Activated CD8-positive, alpha-beta memory T cell treated with anti-CD3 and anti-CD28 coated beads, Interleukin-2, amount 10 ng/mL, durations not matched to agents 7 days and 5 days (primary cell): ENCODE measurements around the gene COL24A1. TPM values are rescaled to one million over a fixed set of nuclear protein-coding genes. Genes with fewer than 3 reads are reported as not detected.

Experiments
- ATAC-seq: fragments of 150-1000 bp; cut with Tn5 transposase; one replicate; pipeline ENCODE4 v1.10.0; 2021; ENCODE audit warnings: moderate library complexity
- CTCF ChIA-PET: fragments of 350-600 bp; sonication (Branson Sonifier 250); formaldehyde crosslinking; loops from one replicate; lab custom pipeline; 2021; ENCODE audit warnings: antibody characterized with exemption; lab: Charles Lee
- DNase-seq: peaks from one replicate; pipeline ENCODE4 v3.0.0-alpha.2; 2020
- H3K27ac Mint-ChIP-seq: one replicate; pipeline ENCODE4 v1.8.0; 2021; ENCODE audit warnings: mild to moderate bottlenecking, mixed read lengths
- H3K27me3 Mint-ChIP-seq: one replicate; pipeline ENCODE4 v1.8.0; 2021; ENCODE audit warnings: mixed read lengths
- H3K36me3 Mint-ChIP-seq: one replicate; pipeline ENCODE4 v1.8.0; 2021; ENCODE audit warnings: mild to moderate bottlenecking, mixed read lengths
- H3K4me1 Mint-ChIP-seq: one replicate; pipeline ENCODE4 v1.8.0; 2021; ENCODE audit warnings: mixed read lengths
- H3K4me3 Mint-ChIP-seq: one replicate; pipeline ENCODE4 v1.8.0; 2021; ENCODE audit warnings: mild to moderate bottlenecking, moderate library complexity, mixed read lengths
- H3K9me3 Mint-ChIP-seq: one replicate; pipeline ENCODE4 v1.8.0; 2022; ENCODE audit warnings: low read depth, mixed read lengths
- total RNA-seq, 2 experiments: library from RNA; stranded (reverse); gene quantifications; one replicate each; pipeline ENCODE4 v1.2.3, GENCODE V29; 2021

Gene COL24A1
- total RNA-seq, 2 experiments from 2014 or later: not detected

DNA sequence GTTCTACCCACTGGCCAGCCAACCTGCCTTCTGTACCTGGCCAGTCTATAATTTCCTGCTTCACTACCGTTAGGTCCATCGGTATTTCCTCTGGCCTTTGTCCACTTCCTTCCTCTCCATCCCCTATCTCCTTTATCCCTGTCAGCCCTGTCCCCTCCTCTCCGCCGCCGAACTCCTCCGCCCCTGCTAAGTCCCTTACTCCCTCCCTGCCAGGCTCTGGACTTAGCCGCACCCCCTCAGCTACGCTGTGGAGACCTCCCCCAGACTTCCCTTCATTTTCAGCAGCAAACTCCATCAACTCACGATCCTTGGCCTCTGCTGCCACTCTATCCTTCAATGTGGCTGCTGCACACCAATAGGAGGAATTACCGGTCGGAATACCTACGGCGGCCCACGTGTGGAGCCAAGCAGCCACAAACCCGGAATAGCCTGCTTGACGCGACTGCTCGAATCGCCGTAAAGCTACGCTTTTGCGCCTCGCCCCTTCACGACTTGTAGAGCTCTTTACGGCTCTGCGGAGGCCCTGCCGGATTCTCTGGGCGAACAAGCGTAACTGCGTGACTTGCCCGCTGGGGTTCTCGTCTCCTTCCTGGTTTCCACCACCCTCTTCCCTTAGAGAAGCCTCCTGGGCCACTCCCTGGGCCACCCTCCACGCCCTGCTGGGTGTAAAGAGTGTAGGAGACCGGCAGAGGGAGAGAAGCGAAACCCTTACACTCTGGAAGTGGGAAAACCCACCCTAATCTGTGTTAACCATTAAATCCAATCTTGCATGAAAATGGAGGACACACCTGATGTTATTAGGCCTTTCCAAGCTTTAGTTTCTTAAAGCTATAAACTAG lies 448.4 kb downstream of the COL24A1 start, which contains the start of gene ZNHIT6:
Gene ZNHIT6, minus strand, starts transcription at position 444 of the 839 bp plus-strand sequence. Its CDS starts 149 bp downstream, at position 295.
- peak; percentile 93 for ATAC-seq
- H3K9me3 Mint-ChIP-seq: no peaks in the 10 kb centered on the region

DNA sequence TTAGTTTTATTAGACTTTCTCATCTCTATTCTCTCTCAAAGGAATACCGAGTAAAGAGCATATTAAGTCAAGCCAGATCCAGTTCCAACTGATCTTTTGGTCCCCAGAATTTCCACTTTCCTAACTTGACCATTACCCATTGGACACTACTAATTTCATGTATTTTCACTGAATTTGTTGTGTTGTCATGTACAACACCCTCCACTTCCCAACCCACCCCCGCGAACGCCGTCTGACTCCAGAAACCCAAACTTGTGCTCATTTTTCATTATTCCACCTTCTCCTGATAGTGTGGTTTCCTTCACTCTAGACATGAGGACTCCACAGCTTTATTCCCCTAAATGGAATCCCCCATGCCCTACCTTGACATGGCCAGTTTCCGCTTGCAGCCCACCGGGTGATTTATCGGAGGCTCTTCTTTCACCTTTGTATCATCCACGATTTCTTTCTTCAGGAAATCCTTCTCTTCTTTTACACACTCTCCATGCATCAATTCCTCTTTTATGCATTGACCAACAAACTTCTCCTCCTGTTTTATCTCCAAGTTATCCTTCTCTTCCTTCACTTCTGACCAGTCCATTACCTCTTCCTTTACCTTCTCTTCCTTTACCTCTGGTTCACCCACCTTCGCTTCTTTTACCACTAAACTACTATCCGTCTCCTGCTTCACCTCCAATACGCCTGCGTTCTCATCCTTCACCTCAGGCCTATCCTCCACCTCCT lies 449.1 kb downstream of the COL24A1 start:
- CTCF ChIA-PET: interaction anchor here (1.3 kb wide), 1 partner anchor 15 kb away, joined by 6 read pairs; no protein-coding TSS in a partner anchor
- Mint-ChIP-seq H3K4me1 (peaks cover 24% of the 10 kb centered on the region), H3K9me3 (no peaks in the 10 kb centered on the region), H3K36me3 (peaks cover 29% of the 10 kb centered on the region), H3K27ac (no peak overlapping the region), H3K4me3 (no peak overlapping the region), H3K27me3 (no peaks in the 10 kb centered on the region)
- no peak for DNase-seq
- ATAC-seq: no peak

More for the DNA sequence above, 448.4 kb downstream of the COL24A1 start, which contains the start of gene ZNHIT6:
- H3K4me1 Mint-ChIP-seq: peaks cover 21% of the 10 kb centered on the region
- peaks cover 27% of the 10 kb centered on the region for H3K36me3 Mint-ChIP-seq
- no peaks in the 10 kb centered on the region for H3K27me3 Mint-ChIP-seq
- no peak within 1 kb of the TSS for H3K4me3 Mint-ChIP-seq
- peak; percentile 94 for DNase-seq
- CTCF ChIA-PET: interaction anchor here (0.6 to 1.3 kb wide), 6 partner anchors 9 to 1016 kb away, joined by 3 to 6 read pairs (median 4); no protein-coding TSS in a partner anchor
- no peak within 1 kb of the TSS for H3K27ac Mint-ChIP-seq

DNA sequence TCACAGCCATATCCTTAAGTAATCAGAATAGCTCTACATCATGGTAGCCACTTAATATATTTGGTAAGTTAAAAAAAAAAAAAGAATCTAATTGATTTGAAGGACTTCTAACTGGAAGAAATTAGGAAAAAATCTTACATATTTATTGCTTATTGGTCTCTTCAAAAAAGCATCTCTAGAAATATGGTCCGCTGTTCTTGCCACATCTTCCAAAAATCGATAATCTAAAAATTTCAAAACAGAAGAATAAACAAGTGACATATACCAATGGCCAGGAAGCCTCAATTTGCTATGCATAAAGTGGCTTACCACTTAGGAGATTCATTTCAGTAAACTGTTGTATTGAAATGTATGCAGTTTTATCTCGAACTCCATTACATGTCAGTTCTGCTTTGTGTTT lies 450.6 kb downstream of the COL24A1 start:
- Mint-ChIP-seq H3K36me3 (peaks cover 40% of the 10 kb centered on the region), H3K27me3 (no peaks in the 10 kb centered on the region), H3K27ac (no peak overlapping the region), H3K9me3 (no peaks in the 10 kb centered on the region), H3K4me3 (peak overlapping the region; percentile 43), H3K4me1 (peaks cover 24% of the 10 kb centered on the region)
- DNase-seq (no peak), ATAC-seq (no peak)
- CTCF ChIA-PET: interaction anchor here (2.0 kb wide), 1 partner anchor 13 kb away, joined by 12 read pairs; no protein-coding TSS in a partner anchor

DNA sequence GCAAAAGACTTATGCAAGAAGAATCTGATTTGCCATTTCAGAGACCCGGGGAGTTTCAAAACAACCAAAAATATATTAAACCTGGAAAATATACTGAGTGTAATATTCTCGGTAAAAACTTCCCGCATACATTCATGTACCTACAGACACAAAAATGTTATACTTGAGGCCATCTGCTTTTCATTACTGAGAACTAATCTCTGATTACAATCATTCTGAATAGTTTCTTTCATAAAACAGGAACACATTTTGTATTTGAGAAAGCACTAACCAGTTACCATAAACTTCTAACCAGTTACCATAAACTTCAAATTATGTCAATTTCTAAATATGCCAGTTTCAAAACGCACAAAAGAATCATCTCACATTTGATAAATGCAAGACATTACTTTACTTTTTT lies 456.1 kb downstream of the COL24A1 start:
- Mint-ChIP-seq H3K27me3 (no peaks in the 10 kb centered on the region), H3K27ac (no peak overlapping the region), H3K9me3 (no peaks in the 10 kb centered on the region), H3K4me3 (no peak overlapping the region), H3K36me3 (peaks cover 53% of the 10 kb centered on the region), H3K4me1 (peaks cover 16% of the 10 kb centered on the region)
- CTCF ChIA-PET: no interaction called here
- no peak for DNase-seq
- no peak for ATAC-seq

DNA sequence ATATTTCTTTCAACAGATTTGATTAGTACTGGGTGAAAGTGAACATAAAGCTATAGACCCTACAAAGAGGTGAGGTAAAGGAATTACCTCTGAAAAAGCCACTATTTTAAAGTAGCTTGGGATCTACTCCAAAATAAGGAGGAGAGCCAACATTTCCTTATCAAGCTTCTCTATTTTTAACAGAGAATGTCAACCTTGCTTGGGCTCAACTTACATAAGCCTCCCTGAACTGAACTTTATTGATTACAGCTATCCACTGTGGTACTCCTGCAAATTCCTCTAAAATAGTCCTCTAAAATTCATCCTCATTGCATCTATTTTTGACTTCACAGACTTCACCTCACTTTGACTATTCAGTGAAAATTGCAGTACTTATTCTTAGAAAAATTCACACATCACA lies 458.7 kb downstream of the COL24A1 start:
- CTCF ChIA-PET: interaction anchor here (1.1 kb wide), 1 partner anchor 27 kb away, joined by 3 read pairs; no protein-coding TSS in a partner anchor
- Mint-ChIP-seq H3K9me3 (no peaks in the 10 kb centered on the region), H3K36me3 (peaks cover 36% of the 10 kb centered on the region), H3K27me3 (no peaks in the 10 kb centered on the region), H3K27ac (no peak overlapping the region), H3K4me3 (no peak overlapping the region), H3K4me1 (peaks cover 1% of the 10 kb centered on the region)
- DNase-seq (no peak), ATAC-seq (no peak)

DNA sequence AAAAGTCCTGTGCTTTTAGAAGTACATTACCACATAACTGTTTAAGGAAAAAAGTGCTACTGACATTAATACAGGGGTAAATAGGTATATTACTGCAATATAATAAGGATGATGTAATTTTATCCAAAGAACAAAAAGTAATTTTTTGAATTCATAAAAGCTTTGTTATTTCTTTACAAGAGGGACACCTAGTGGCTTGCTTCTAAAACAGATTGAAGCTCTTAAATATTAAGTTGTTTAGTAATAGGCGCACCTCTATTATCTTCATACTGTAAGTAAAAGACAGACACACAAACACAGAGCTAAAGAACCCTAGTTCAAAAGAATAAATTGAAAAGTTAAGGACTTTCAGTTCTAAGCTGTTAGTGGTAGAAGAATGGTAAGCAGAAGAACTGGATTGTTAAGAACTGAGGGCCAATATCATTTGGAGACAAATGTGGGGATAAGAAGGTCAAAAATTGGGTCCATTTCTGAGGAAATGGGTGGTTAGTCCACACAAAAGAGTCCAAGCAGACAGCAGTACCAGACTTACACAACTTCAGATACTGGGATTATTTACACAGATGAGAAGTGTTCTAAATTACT lies 463.8 kb downstream of the COL24A1 start:
- Mint-ChIP-seq H3K9me3 (no peaks in the 10 kb centered on the region), H3K36me3 (peaks cover 15% of the 10 kb centered on the region), H3K4me3 (no peak overlapping the region), H3K27me3 (no peaks in the 10 kb centered on the region), H3K27ac (no peak overlapping the region), H3K4me1 (no peaks in the 10 kb centered on the region)
- CTCF ChIA-PET: interaction anchor here (0.7 to 2.0 kb wide), 8 partner anchors 10 to 398 kb away, joined by 3 to 12 read pairs (median 5); partner anchors contain the start of genes CCN1 and ZNHIT6
- DNase-seq (no peak), ATAC-seq (no peak)

DNA sequence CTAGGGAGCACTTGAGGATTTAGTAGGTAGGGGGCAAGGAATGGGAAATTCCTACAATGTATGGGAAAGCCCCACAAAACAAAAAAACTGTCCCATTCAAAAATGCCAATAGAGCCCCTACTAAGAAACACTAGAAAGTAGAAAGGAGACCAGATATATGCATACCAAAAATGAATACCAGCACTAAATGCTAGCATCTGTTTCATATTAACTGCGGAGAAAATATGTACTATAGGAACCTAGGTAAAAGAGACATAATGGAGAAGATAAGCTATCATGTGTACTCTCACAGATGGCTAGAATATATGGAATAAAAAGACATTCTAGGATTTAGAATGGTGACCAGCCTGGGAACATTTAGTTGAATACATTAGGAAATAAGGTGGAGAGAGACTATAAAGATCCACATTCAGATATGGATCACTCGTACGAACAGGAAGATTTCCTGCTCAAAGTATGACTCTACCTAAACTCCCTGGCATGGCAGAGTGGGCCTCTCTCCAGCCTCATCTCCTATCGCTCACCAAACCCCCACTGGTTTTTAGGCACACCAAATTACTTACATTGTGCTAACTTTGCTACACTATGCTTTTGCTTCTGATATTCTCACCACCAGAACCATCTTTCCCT lies 466.7 kb downstream of the COL24A1 start:
- Mint-ChIP-seq H3K27me3 (no peaks in the 10 kb centered on the region), H3K27ac (no peak overlapping the region), H3K4me1 (no peaks in the 10 kb centered on the region), H3K9me3 (no peaks in the 10 kb centered on the region), H3K4me3 (no peak overlapping the region), H3K36me3 (peaks cover 15% of the 10 kb centered on the region)
- DNase-seq (no peak), ATAC-seq (no peak)
- CTCF ChIA-PET: no interaction called here

DNA sequence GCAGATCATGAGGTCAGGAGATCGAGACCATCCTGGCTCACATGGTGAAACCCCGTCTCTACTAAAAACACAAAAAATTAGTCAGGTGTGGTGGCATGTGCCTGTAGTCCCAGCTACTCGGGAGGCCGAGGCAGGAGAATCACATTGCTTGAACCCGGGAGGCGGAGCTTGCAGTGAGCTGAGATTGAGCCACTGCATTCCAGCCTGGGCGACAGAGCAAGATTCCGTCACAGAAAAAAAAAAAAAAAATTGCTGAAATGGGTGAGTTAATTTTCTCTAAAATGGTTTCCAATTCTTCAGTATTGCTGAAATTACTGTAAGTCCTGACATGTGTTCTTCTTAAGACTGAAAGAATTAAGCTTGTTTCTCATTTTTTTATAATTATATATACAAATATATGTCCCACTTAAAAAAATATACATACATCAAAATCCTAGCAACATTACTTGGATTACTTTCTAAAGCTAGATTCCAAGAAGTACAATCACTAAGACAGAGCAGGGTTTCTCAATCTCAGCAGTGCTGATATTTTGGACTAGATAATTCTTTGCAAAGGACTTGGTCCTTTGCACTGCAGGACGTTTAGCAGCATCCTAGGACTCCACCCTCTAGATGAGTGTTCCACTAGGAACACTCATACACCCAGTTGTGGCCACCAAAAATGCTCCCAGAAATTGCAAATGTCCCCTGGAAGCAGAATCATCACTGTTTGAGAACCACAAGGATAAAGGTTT lies 473.1 kb downstream of the COL24A1 start:
- no peak overlapping the region for H3K27ac Mint-ChIP-seq
- H3K36me3 Mint-ChIP-seq: peaks cover 17% of the 10 kb centered on the region
- DNase-seq: no peak
- CTCF ChIA-PET: interaction anchor here (1.7 kb wide), 1 partner anchor 9 kb away, joined by 4 read pairs; no protein-coding TSS in a partner anchor
- H3K9me3 Mint-ChIP-seq: no peaks in the 10 kb centered on the region
- no peak overlapping the region for H3K4me3 Mint-ChIP-seq
- H3K4me1 Mint-ChIP-seq: peaks cover under 1% of the 10 kb centered on the region
- no peaks in the 10 kb centered on the region for H3K27me3 Mint-ChIP-seq
- ATAC-seq: no peak

DNA sequence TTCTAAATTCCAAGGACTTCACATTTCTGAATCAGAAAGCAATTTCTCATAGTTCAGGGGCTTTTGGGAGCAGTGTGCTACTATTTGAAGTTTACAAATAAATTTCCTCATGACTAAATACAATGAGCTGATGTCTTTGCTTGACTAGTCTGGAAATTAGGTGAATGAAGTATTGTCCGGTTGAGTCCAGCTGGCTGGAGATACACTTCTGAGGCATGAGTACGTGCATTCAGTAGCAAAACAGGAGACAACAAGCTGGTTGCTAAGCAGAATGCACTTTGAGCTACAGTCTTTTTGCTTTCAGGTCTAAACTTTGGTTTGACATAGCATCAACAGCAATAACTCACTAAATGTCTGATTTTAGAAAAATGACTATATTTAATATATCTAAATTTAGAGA lies 475.5 kb downstream of the COL24A1 start:
- no peak for DNase-seq
- no peaks in the 10 kb centered on the region for H3K9me3 Mint-ChIP-seq
- peaks cover 9% of the 10 kb centered on the region for H3K4me1 Mint-ChIP-seq
- ATAC-seq: no peak
- CTCF ChIA-PET: no interaction called here
- H3K36me3 Mint-ChIP-seq: peaks cover 23% of the 10 kb centered on the region
- no peak overlapping the region for H3K27ac Mint-ChIP-seq
- no peaks in the 10 kb centered on the region for H3K27me3 Mint-ChIP-seq
- H3K4me3 Mint-ChIP-seq: no peak overlapping the region

Other genes with a start within 250 kb of the COL24A1 start
- 10 to 100 TPM; 45.6 to 69.2 TPM for gene ODF2L, start 239.6 kb upstream of the COL24A1 start, total RNA-seq